Choroid plexus epithelial cell (primary cell): ENCODE measurements around the gene LMBR1.

Source experiments
- DNase-seq: peaks from one replicate; pipeline ENCODE4 v3.0.0-alpha.2; 2010; ENCODE audit warnings: low read depth
- H3K4me3 ChIP-seq: 2 replicates; pipeline ENCODE4 v1.5.1; 2011; ENCODE audit warnings: low read depth, mild to moderate bottlenecking, control low read depth, low read length, moderate library complexity
- CTCF ChIP-seq: conservative IDR thresholded peaks from 2 replicates; pipeline ENCODE4 v1.5.1; 2011; ENCODE audit warnings: low read depth, mild to moderate bottlenecking, control low read depth, inconsistent platforms, low read length, moderate library complexity

LMBR1 gene

GRCh38 chr7:156684251-156684650 lies 208.7 kb downstream of the LMBR1 start:
- H3K4me3 ChIP-seq = no peak overlapping the region
- TF ChIP-seq CTCF = no peak

DNA sequence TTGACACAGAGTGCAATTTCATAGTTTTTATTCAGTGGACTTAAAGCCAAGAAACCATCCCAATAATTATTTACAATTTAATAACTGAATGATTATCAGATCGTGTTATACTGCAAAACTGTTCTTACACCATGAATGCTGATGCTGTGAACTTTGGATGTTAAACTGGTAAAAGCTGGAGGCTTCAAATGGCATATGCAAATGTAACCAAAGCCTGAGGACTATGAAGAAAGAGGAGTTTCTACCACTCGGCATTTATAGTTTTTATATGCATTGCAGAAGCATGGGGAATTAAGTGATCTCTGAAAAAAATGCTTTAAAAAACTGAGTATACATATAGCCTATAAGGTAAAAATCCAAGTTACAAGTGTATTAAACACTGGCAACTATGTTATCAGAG lies 210.1 kb downstream of the LMBR1 start:
- no peak for TF ChIP-seq CTCF
- DNase-seq = no peak
- H3K4me3 ChIP-seq = no peak overlapping the region

More at GRCh38 chr7:156684251-156684650, 208.7 kb downstream of the LMBR1 start:
- DNase-seq = no peak

- peak; percentile 53 for DNase-seq
- H3K4me3 ChIP-seq = no peak overlapping the region
- peak; percentile 33 for TF ChIP-seq CTCF
Measured at GRCh38 chr7:156680281-156680680, 212.7 kb downstream of the LMBR1 start.

GRCh38 chr7:156677374-156678054 lies 215.5 kb downstream of the LMBR1 start:
- TF ChIP-seq CTCF = no peak
- H3K4me3 ChIP-seq = no peak overlapping the region
- no peak for DNase-seq

- no peak for TF ChIP-seq CTCF
Measured at GRCh38 chr7:156676263-156676662, 216.7 kb downstream of the LMBR1 start.

DNA sequence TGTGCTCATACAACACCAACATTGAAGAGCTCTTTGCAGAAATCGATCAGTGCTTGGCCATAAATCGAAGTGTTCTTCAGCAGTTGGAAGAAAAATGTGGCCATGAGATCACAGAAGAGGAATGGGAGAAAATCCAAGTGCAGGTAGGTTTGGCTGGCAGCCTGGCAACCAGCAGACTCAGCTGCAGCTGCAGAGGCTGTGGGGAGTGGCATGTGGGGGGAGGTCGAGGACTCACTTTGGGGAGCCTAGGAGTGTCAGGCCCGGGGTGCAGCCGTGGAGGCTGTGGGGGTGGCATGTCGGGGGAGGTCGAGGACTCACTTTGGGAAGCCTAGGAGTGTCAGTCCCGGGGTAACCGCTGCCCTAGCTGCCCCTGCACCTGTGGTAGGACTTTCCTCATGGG lies 217.3 kb downstream of the LMBR1 start:
- no peak overlapping the region for H3K4me3 ChIP-seq
- no peak for TF ChIP-seq CTCF
- no peak for DNase-seq

More at GRCh38 chr7:156676263-156676662, 216.7 kb downstream of the LMBR1 start:
- no peak overlapping the region for H3K4me3 ChIP-seq
- DNase-seq = no peak

DNA sequence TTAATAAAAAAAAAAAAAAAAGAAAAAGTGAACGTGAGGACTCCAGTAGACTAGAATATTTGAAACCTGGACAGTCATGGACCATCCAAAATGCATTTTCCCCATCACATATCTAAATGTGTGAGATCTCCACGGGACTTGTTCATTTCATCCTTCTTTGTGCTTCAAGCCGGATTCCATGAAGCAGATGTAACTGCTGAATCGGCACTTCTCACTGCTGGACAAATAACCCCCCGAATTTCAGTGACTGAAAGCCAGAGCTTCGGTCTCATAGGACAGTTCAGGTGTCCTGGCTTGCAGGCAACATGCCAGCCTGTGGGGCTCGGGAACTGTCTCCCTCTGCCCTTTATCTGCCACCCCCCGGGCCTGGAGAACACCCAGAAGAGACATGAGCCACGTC lies 219.1 kb downstream of the LMBR1 start:
- no peak overlapping the region for H3K4me3 ChIP-seq
- TF ChIP-seq CTCF = no peak
- no peak for DNase-seq
